GM23338 (cell line): ENCODE results near the gene TMEM123. TPM values are rescaled to one million over a fixed set of nuclear protein-coding genes. Genes with fewer than 3 reads are reported as not detected.

Source experiments
- ATAC-seq: fragments of 200-7000 bp; cut with Tn5 transposase; 3 replicates; pipeline ENCODE4 v1.9.1; 2020
- DNase-seq: peaks from one replicate; pipeline ENCODE4 v3.0.0-alpha.2; 2015; ENCODE audit warnings: low spot score
- H2AFZ ChIP-seq: fragments of 200-600 bp; sonication (generic); 2 replicates; pipeline ENCODE4 v1.8.0; 2016; ENCODE audit warnings: antibody characterized with exemption, mild to moderate bottlenecking, moderate library complexity
- H3F3A ChIP-seq: fragments of 200-600 bp; sonication (generic); replicated peaks from 2 replicates; pipeline ENCODE4 v1.8.0; 2017; ENCODE audit warnings: antibody characterized with exemption, mixed run types, low read depth
- H3K27ac ChIP-seq: fragments of 200-600 bp; sonication (generic); 2 replicates; pipeline ENCODE4 v1.6.1; 2016; ENCODE audit warnings: low read depth
- H3K27me3 ChIP-seq: fragments of 200-600 bp; sonication (generic); 2 replicates; pipeline ENCODE4 v1.8.0; 2016; ENCODE audit warnings: mild to moderate bottlenecking, mixed run types, moderate library complexity; ENCODE audit not compliant: insufficient read depth
- H3K36me3 ChIP-seq: fragments of 200-600 bp; sonication (generic); 2 replicates; pipeline ENCODE4 v1.8.0; 2016; ENCODE audit warnings: mild to moderate bottlenecking; ENCODE audit not compliant: insufficient read depth
- H3K4me1 ChIP-seq: fragments of 200-600 bp; sonication (generic); 2 replicates; pipeline ENCODE4 v1.8.0; 2016; ENCODE audit warnings: mild to moderate bottlenecking, moderate library complexity; ENCODE audit not compliant: insufficient read depth
- H3K4me2 ChIP-seq: fragments of 200-600 bp; sonication (generic); 2 replicates; pipeline ENCODE4 v1.7.1; 2017; ENCODE audit warnings: mixed run types
- H3K4me3 ChIP-seq: fragments of 200-600 bp; sonication (generic); 2 replicates; pipeline ENCODE4 v1.6.1; 2016; ENCODE audit warnings: mixed run types
- H3K79me2 ChIP-seq: fragments of 200-600 bp; sonication (generic); replicated peaks from 2 replicates; pipeline ENCODE4 v1.8.0; 2017; ENCODE audit warnings: mild to moderate bottlenecking; ENCODE audit not compliant: insufficient read depth
- H3K9me2 ChIP-seq: fragments of 200-600 bp; sonication (generic); 2 replicates; pipeline ENCODE4 v1.8.0; 2017; ENCODE audit not compliant: insufficient read depth
- H4K20me1 ChIP-seq: fragments of 200-600 bp; sonication (generic); replicated peaks from 2 replicates; pipeline ENCODE4 v1.8.0; 2017; ENCODE audit warnings: mild to moderate bottlenecking; ENCODE audit not compliant: insufficient read depth
- H3K27ac Mint-ChIP-seq: 2 replicates; pipeline ENCODE4 v1.8.0; 2020; ENCODE audit warnings: inconsistent platforms, mild to moderate bottlenecking, moderate library complexity, mixed read lengths
- H3K27me3 Mint-ChIP-seq: 3 replicates; pipeline ENCODE4 v1.8.0; 2022; ENCODE audit warnings: low read depth, mild to moderate bottlenecking, moderate library complexity, mixed read lengths, inconsistent platforms; ENCODE audit not compliant: insufficient read depth, poor library complexity
- H3K36me3 Mint-ChIP-seq: 3 replicates; pipeline ENCODE4 v1.8.0; 2021; ENCODE audit warnings: low read depth, mild to moderate bottlenecking, inconsistent platforms, moderate library complexity, mixed read lengths
- H3K4me1 Mint-ChIP-seq: 3 replicates; pipeline ENCODE4 v1.8.0; 2020; ENCODE audit warnings: mild to moderate bottlenecking, inconsistent platforms, mixed read lengths
- H3K4me3 Mint-ChIP-seq: 3 replicates; pipeline ENCODE4 v1.8.0; 2021; ENCODE audit warnings: moderate library complexity, mild to moderate bottlenecking, inconsistent platforms, mixed read lengths
- H3K9me3 Mint-ChIP-seq: 3 replicates; pipeline ENCODE4 v1.8.0; 2020; ENCODE audit warnings: moderate library complexity, mild to moderate bottlenecking, inconsistent platforms, mixed read lengths
- CREB1 ChIP-seq: fragments of 250-450 bp; sonication (Bioruptor Pico); IDR thresholded peaks from 2 replicates; pipeline ENCODE4 v1.5.0; 2020; ENCODE audit warnings: low read depth, mild to moderate bottlenecking, moderate library complexity
- ETS1 ChIP-seq: IDR thresholded peaks from 2 replicates; pipeline ENCODE4 v1.6.1; 2016; ENCODE audit warnings: antibody characterized with exemption
- EZH2 ChIP-seq: fragments of 200-600 bp; sonication (generic); IDR thresholded peaks from one replicate; pipeline ENCODE4 v1.8.0; 2017; ENCODE audit warnings: antibody characterized with exemption, mild to moderate bottlenecking, low read depth; ENCODE audit not compliant: unreplicated experiment
- EZH2phosphoT487 ChIP-seq: fragments of 200-600 bp; sonication (generic); IDR thresholded peaks from one replicate; pipeline ENCODE4 v1.8.1; 2018; ENCODE audit warnings: antibody characterized with exemption; ENCODE audit not compliant: unreplicated experiment
- JUNB ChIP-seq: IDR thresholded peaks from one replicate; pipeline ENCODE4 v1.6.1; 2016; ENCODE audit warnings: antibody characterized with exemption; ENCODE audit not compliant: unreplicated experiment
- NANOG ChIP-seq: IDR thresholded peaks from 2 replicates; pipeline ENCODE4 v1.6.1; 2016; ENCODE audit warnings: antibody characterized with exemption, borderline replicate concordance
- POLR2AphosphoS5 ChIP-seq: IDR thresholded peaks from 2 replicates; pipeline ENCODE4 v1.6.1; 2016; ENCODE audit warnings: antibody characterized with exemption, low read depth
- REST ChIP-seq: IDR thresholded peaks from one replicate; pipeline ENCODE4 v1.6.1; 2018; ENCODE audit warnings: antibody characterized with exemption; ENCODE audit not compliant: unreplicated experiment
- STAT1 ChIP-seq: IDR thresholded peaks from one replicate; pipeline ENCODE4 v1.6.1; 2016; ENCODE audit warnings: antibody characterized with exemption; ENCODE audit not compliant: unreplicated experiment
- ZNF462 ChIP-seq: fragments of 250-450 bp; sonication (Bioruptor Pico); IDR thresholded peaks from 2 replicates; pipeline ENCODE4 v1.5.0; 2020; ENCODE audit warnings: mild to moderate bottlenecking, moderate library complexity
- polyA plus RNA-seq: library from polyadenylated mRNA; unstranded; fragments of >200 nt; fragmentation: Nextera tagmentation; extraction: Ambion mirVana; gene quantifications from 2 replicates; pipeline ENCODE4 v1.2.1, GENCODE V29; 2016
- total RNA-seq: library from RNA; depleted of rRNA; stranded (reverse); fragments of >200 nt; shearing (Covaris generic); gene quantifications from 2 replicates; pipeline ENCODE4 v1.2.3, GENCODE V29; 2014

Gene TMEM123
- total and polyA plus RNA-seq, 2 experiments from 2014 or later = 44.1 to 61.0 TPM

- no peak for TF ChIP-seq REST
- no peak for TF ChIP-seq STAT1
- no peak for TF ChIP-seq EZH2phosphoT487
- no peak for TF ChIP-seq EZH2
Observed at GRCh38 chr11:102471474-102471873, 18.9 kb upstream of the TMEM123 start (continued).

- Histone ChIP-seq H2AFZ (no peak overlapping the region), H3K36me3 (no peaks in the 10 kb centered on the region), H3F3A (no peaks in the 10 kb centered on the region), H3K79me2 (no peaks in the 10 kb centered on the region), H3K9me2 (no peaks in the 10 kb centered on the region), H4K20me1 (no peaks in the 10 kb centered on the region), H3K4me3 (no peak overlapping the region), H3K27ac (no peak overlapping the region), H3K4me1 (no peaks in the 10 kb centered on the region), H3K4me2 (no peak overlapping the region), H3K27me3 (no peaks in the 10 kb centered on the region)
- H3K9me3 Mint-ChIP-seq = no peaks in the 10 kb centered on the region
- H3K4me3 Mint-ChIP-seq = no peak overlapping the region
- peaks cover 4% of the 10 kb centered on the region for H3K27me3 Mint-ChIP-seq
- ATAC-seq = no peak
- H3K4me1 Mint-ChIP-seq = no peaks in the 10 kb centered on the region
- no peak overlapping the region for H3K27ac Mint-ChIP-seq
- no peak for DNase-seq
- TF ChIP-seq CREB1 (CRISPR knock-in tag) (no peak), POLR2AphosphoS5 (no peak), EZH2 (no peak), NANOG (no peak), ZNF462 (CRISPR knock-in tag) (no peak), EZH2phosphoT487 (no peak), ETS1 (no peak), JUNB (no peak)
- H3K36me3 Mint-ChIP-seq = no peaks in the 10 kb centered on the region
Observed at GRCh38 chr11:102470251-102470650, 17.7 kb upstream of the TMEM123 start.
